Mucosa of stomach (tissue), 1 donor: Measurements from ENCODE around the gene TMOD3.

Experiments used
- H3K27me3 ChIP-seq: one replicate; pipeline ENCODE4 v1.7.0; 2013; ENCODE audit warnings: mild to moderate bottlenecking, low read length; ENCODE audit not compliant: control insufficient read depth, insufficient read depth
- H3K36me3 ChIP-seq: one replicate; pipeline ENCODE4 v1.7.0; 2013; ENCODE audit warnings: low read length; ENCODE audit not compliant: control insufficient read depth, insufficient read depth
- H3K4me1 ChIP-seq: one replicate; pipeline ENCODE4 v1.7.0; 2013; ENCODE audit warnings: mild to moderate bottlenecking, low read length; ENCODE audit not compliant: control insufficient read depth, insufficient read depth
- H3K4me3 ChIP-seq: one replicate; pipeline ENCODE4 v1.7.0; 2013; ENCODE audit warnings: low read length
- H3K9ac ChIP-seq: one replicate; pipeline ENCODE4 v1.7.0; 2013; ENCODE audit warnings: mild to moderate bottlenecking, low read length, moderate library complexity
- H3K9me3 ChIP-seq: one replicate; pipeline ENCODE4 v1.7.0; 2013; ENCODE audit warnings: mild to moderate bottlenecking, low read length, moderate library complexity; ENCODE audit not compliant: control insufficient read depth
- donor health status: Pancreatic carcinoma.

Gene TMOD3

DNA sequence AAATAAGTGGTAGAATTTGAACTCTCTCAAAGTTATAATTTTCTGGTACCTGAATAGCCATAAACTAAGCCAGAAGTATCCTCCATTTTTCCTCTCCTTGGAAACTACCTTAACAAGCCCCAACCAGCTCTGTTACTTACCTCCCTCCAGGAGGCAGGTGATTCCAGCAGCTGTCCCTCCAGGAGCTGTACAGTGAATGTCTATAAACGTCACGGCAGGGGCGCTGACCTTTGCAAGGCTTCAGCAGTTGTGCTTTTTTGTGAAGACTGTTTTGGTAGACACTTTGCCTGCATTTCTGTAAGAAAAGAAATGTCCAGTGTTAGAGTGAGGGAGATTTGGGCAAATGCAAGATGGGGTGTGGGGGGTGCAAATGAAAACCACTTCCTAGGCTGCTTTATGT lies 75.0 kb downstream of the TMOD3 start:
- Histone ChIP-seq H3K27me3 (no peaks in the 10 kb centered on the region), H3K9ac (no peak overlapping the region), H3K9me3 (no peaks in the 10 kb centered on the region), H3K4me1 (peaks cover 11% of the 10 kb centered on the region), H3K4me3 (no peak overlapping the region), H3K36me3 (no peaks in the 10 kb centered on the region)

DNA sequence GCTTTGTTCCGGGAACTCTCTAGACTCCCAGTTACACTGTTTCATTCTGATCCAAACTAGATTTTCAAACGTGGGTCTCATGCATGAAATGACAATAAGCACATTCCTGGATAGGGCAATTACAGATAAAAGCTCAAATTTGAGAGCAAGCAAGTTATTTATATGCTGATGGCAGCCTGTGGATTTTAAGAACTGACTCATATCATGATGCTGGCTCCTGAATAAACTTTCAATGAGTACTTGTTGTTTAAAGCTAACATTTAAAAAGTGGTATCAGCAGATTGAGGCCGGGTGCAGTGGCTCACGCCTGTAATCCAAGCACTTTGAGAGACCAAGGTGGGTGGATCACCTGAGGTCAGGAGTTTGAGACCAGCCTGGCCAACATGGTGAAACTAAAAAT lies 75.5 kb downstream of the TMOD3 start:
- no peak overlapping the region for H3K9ac ChIP-seq
- H3K9me3 ChIP-seq, result no peaks in the 10 kb centered on the region
- no peaks in the 10 kb centered on the region for H3K36me3 ChIP-seq
- no peak overlapping the region for H3K4me3 ChIP-seq
- no peaks in the 10 kb centered on the region for H3K27me3 ChIP-seq
- peaks cover 11% of the 10 kb centered on the region for H3K4me1 ChIP-seq

DNA sequence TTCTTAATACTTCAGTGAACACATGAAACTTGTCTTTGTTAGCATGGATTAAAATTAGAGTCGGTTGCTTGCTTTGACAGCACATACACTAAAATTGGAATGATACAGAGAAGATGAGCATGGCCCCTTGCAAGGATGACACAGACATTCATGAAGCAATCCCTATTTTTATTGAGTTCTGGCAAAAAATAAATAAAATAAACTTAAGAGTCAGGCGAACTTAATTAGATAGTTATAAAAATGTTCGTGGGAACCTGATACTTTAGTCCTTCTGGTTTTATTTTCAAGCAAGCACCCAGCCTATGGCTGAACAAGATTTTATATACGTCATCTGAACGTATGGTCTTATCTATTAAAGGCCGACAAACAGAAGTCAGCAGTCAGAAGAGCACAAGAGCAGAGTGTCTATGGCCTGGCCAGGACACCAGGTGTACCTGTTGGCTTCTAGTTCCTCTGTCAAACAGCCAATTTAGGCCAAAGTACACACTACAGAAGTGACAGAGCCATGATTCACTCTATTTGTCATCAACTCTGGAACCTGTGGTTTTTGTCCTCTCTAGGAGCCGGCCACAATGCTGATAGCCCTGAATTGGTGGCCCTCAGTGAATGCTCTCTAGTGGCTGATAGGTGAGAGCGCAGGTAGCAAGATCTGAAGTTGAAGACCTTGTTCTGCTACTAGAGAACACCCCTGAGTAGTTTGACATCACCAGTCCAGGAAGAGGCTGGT lies 77.8 kb downstream of the TMOD3 start:
- Histone ChIP-seq H3K27me3 (no peaks in the 10 kb centered on the region), H3K9ac (no peak overlapping the region), H3K4me3 (no peak overlapping the region), H3K4me1 (peaks cover 11% of the 10 kb centered on the region), H3K36me3 (no peaks in the 10 kb centered on the region), H3K9me3 (no peaks in the 10 kb centered on the region)

DNA sequence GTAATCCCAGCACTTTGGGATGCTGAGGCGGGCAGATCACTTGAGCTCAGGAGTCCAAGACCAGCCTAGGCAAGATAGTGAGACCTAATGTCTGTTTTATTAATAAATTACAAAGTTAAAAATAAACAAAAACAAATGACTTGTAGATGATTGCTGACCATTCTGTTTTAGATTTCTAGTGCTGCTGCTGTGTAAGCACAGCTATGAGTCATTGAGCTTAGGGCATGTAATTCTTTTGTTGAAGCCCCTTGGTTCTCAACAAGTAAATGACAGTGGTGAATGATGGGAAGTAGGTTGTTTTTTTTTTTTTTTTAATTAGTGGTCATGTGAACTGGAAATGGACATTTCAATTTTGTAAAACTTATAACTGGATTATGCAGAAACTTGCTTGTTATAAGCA lies 78.9 kb downstream of the TMOD3 start:
- no peaks in the 10 kb centered on the region for H3K36me3 ChIP-seq
- no peaks in the 10 kb centered on the region for H3K27me3 ChIP-seq
- H3K9ac ChIP-seq, result no peak overlapping the region
- no peaks in the 10 kb centered on the region for H3K9me3 ChIP-seq
- H3K4me3 ChIP-seq, result no peak overlapping the region
- H3K4me1 ChIP-seq, result peaks cover 11% of the 10 kb centered on the region

DNA sequence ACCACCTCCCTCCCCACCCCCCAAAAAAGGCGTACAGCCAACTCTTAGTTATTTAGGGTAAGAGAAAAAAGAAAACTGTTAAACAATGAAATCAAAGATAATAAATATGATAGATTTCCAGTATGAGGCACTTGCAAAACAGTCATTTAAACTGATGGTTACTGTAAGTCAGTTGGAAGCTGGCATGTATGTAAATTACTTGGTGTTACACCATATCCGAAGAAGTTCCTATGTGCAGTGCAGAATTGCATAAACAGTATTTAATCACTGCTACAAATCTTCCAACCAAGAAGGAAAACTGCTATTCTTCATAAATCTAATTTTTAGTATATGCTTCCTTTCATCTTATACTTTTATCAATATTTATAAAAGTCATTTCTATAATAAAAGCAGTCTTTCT lies 80.1 kb downstream of the TMOD3 start:
- Histone ChIP-seq H3K27me3 (no peaks in the 10 kb centered on the region), H3K36me3 (no peaks in the 10 kb centered on the region), H3K9me3 (no peaks in the 10 kb centered on the region), H3K4me3 (no peak overlapping the region), H3K4me1 (peaks cover 9% of the 10 kb centered on the region), H3K9ac (no peak overlapping the region)

DNA sequence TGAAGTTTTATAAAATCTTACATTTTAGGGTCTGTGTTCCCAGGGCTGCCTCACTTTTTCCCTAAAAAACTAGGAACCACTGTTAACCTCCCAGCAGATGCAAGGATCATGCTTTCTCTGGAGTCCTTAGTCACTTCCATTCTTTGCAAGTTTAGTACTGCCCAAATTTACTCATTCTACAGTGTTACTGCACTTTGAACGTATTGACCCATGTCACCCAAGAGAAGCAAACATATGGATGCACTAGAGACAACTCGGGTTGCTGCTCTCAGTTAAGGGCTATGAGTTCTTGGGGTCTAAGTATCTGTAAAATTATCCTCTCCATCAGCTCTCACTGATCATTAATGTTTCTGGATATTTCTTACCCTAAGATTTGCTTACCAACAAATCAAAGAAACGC lies 83.1 kb downstream of the TMOD3 start:
- Histone ChIP-seq H3K4me3 (no peak overlapping the region), H3K36me3 (no peaks in the 10 kb centered on the region), H3K4me1 (peaks cover 3% of the 10 kb centered on the region), H3K9ac (no peak overlapping the region), H3K27me3 (no peaks in the 10 kb centered on the region), H3K9me3 (no peaks in the 10 kb centered on the region)

DNA sequence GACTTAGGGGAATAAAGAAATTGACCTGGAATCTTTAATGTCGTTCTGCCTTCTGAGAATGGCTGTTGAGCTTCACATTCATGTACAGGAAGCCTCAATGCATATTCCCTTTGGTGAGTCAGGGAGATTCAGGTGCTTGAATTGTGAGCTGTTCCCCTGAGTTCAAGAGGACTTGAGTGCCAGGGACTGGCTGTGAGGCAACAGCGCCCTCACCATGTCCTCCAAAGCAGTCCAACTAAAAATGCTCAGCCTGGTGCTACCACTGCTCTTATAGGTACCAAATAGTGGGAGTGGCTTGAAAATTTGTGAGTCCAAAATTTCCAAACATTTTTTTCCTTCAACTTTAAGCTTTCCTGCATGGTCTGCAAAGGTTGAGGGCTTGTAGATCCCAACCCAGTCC lies 88.0 kb downstream of the TMOD3 start:
- Histone ChIP-seq H3K27me3 (no peaks in the 10 kb centered on the region), H3K4me1 (no peaks in the 10 kb centered on the region), H3K9ac (no peak overlapping the region), H3K4me3 (no peak overlapping the region), H3K36me3 (peaks cover 3% of the 10 kb centered on the region), H3K9me3 (no peaks in the 10 kb centered on the region)

DNA sequence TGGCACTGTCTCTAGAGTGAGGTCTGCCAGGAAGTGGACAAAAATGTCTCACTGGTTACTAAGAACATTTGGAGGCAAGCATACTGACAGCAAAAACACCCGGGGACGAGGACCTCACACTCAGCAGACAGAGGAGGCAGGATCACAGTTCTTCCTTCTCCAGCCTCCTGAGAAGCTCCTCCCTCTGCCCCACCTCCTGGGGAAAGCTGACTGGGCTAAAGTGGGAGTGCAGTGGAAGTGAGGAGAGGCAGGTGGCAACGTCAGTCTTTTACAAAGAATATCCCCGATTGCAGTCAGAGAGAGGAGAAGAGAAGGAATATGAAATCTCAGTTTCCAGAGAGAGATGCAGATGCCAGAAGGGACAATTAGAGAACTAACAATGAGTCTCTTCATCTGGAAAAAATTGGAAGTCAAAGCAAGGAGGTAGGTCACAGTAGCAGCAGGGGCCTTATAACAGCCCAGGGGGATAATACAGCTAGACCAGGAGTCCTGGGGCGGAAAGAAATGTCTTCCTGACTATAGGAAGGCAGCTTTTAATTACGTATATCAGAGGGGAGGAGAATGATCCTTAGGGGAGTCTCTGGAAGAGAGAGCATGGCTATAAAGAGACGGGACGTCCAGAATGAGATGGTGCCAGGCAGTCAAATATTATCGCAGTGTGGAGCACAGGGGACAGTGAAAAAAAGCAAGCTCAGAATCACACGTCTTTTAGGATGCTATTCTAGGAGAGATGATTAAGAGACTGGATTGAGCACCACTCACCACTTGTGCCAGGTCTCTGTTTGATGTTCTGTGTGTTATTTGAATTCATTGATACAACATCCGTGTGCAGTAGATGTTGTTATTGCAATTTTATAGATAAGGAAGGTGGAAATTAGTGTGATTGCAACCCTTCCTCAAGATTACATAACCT lies 95.0 kb downstream of the TMOD3 start:
- Histone ChIP-seq H3K4me3 (no peak overlapping the region), H3K27me3 (no peaks in the 10 kb centered on the region), H3K9ac (no peak overlapping the region), H3K4me1 (no peaks in the 10 kb centered on the region), H3K36me3 (peaks cover 8% of the 10 kb centered on the region), H3K9me3 (no peaks in the 10 kb centered on the region)

DNA sequence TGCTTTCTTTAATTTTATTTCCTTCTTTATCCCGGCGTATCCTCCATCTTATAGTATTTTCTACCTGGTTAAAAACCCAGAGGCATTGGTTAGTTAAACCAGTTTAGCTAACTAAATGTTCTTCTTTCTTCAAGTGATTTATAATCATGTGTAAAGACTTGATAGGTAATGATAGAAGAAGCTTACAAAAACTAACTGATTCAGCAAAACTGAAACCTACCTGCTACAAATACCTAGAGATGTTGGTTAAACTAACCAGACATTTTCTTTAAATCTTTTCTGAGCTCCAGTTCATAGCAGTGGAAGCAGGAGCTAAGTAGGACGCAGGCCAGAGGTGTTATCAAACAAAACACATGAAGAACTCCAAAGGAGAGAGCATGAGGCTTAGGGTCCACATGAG lies 97.4 kb downstream of the TMOD3 start:
- Histone ChIP-seq H3K9ac (no peak overlapping the region), H3K36me3 (peaks cover 4% of the 10 kb centered on the region), H3K4me1 (no peaks in the 10 kb centered on the region), H3K4me3 (no peak overlapping the region), H3K9me3 (no peaks in the 10 kb centered on the region), H3K27me3 (no peaks in the 10 kb centered on the region)

DNA sequence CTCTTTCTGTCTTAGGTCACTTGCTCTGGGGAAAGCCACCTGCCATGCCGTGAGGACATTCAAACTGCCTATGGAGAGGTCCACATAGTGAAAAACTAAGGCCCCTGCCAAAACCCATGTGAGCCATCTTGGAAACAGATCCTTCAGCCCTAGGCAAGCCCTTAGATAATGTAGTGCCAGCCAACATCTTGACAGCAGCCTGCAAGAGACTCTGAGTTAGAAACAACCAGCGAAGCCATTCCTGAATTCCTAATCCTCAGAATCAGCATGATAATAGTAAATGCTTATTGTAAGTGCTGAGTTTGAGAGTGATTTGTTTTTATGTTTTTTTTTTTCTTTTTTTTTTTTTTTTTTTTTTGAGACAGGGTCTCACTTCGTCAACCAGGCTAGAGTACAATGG lies 101.6 kb downstream of the TMOD3 start:
- Histone ChIP-seq H3K9ac (no peak overlapping the region), H3K9me3 (no peaks in the 10 kb centered on the region), H3K27me3 (no peaks in the 10 kb centered on the region), H3K4me3 (no peak overlapping the region), H3K36me3 (peaks cover 4% of the 10 kb centered on the region), H3K4me1 (no peaks in the 10 kb centered on the region)

DNA sequence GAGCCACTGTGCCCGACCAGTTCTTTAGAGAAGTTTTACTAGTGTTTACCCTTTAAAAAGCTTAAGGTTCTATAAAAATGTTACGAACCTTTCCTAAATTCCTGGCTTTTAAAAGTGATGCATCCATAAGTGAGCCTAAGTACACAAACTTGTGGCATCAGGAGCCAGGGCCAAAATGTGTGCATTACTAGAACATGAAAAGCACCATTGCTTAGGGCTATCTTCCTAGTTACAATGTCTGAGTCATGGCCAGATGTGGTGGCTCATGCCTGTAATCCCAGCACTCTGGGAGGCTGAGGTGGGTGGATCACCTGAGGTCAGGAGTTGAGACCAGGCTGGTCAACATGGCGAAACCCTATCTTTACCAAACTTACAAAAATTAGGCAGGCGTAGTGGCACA lies 102.2 kb downstream of the TMOD3 start:
- no peaks in the 10 kb centered on the region for H3K4me1 ChIP-seq
- H3K9me3 ChIP-seq, result no peaks in the 10 kb centered on the region
- H3K4me3 ChIP-seq, result no peak overlapping the region
- no peak overlapping the region for H3K9ac ChIP-seq
- H3K27me3 ChIP-seq, result no peaks in the 10 kb centered on the region
- peaks cover 4% of the 10 kb centered on the region for H3K36me3 ChIP-seq

DNA sequence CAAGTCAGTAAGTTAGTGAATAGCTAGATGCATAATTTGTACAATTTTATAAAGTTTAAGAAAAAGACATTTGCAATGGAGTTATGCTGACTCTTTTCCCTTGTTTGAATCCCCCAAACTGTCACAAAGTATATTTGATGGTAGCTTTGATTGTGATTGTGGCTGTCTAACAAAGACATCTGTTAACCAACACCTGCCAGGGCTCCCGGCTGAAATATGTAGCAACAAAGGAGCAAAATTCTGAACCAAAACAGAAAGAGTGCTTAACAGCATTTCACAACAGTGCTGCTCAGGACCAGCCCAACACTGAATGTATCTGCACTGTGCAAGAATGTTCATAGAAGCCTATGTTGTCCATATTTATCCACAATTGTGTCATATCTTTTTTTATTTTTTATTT lies 102.7 kb downstream of the TMOD3 start:
- H3K36me3 ChIP-seq, result peaks cover 4% of the 10 kb centered on the region

More for the DNA sequence above, 102.7 kb downstream of the TMOD3 start:
- Histone ChIP-seq H3K4me3 (no peak overlapping the region), H3K9ac (no peak overlapping the region), H3K27me3 (no peaks in the 10 kb centered on the region), H3K9me3 (no peaks in the 10 kb centered on the region), H3K4me1 (no peaks in the 10 kb centered on the region)
